HepG2 (cell line): Measurements from ENCODE around the gene NDUFV1. TPM values are rescaled to one million over a fixed set of nuclear protein-coding genes. Genes with fewer than 3 reads are reported as not detected.

Source experiments
- CENPT ChIP-seq: sonication (generic); formaldehyde crosslinking; IDR thresholded peaks from 2 replicates; pipeline ENCODE4 v1.8.0; 2022; ENCODE audit warnings: low read depth, mild to moderate bottlenecking, moderate library complexity, missing genetic modification reagents
- GATAD2A ChIP-seq: IDR thresholded peaks from 2 replicates; pipeline ENCODE4 v1.6.1; 2016
- HDAC1 ChIP-seq: sonication (generic); formaldehyde crosslinking; IDR thresholded peaks from 2 replicates; pipeline ENCODE4 v1.5.1; 2020; ENCODE audit warnings: mild to moderate bottlenecking, missing genetic modification reagents
- HNF4A ChIP-seq: sonication (generic); formaldehyde crosslinking; IDR thresholded peaks from 2 replicates; pipeline ENCODE4 v1.4.0; 2020; ENCODE audit warnings: missing genetic modification reagents
- MTF2 ChIP-seq: sonication (generic); formaldehyde crosslinking; IDR thresholded peaks from 2 replicates; pipeline ENCODE4 v1.5.0; 2020; ENCODE audit warnings: missing genetic modification reagents, borderline replicate concordance
- SETDB1 ChIP-seq: sonication (generic); formaldehyde crosslinking; IDR thresholded peaks from 2 replicates; pipeline ENCODE4 v1.5.1; 2020; ENCODE audit warnings: missing genetic modification reagents, mild to moderate bottlenecking, borderline replicate concordance
- TMF1 ChIP-seq: sonication (generic); formaldehyde crosslinking; IDR thresholded peaks from 2 replicates; pipeline ENCODE4 v1.8.1; 2022; ENCODE audit warnings: low read depth, missing genetic modification reagents
- ZNF317 ChIP-seq: sonication (generic); formaldehyde crosslinking; IDR thresholded peaks from 2 replicates; pipeline ENCODE4 v1.5.0; 2020; ENCODE audit warnings: mild to moderate bottlenecking, missing genetic modification reagents
- ZNF501 ChIP-seq: sonication (generic); formaldehyde crosslinking; IDR thresholded peaks from 2 replicates; pipeline ENCODE4 v1.5.1; 2020; ENCODE audit warnings: mild to moderate bottlenecking, moderate library complexity, missing genetic modification reagents
- ZNF781 ChIP-seq: sonication (generic); formaldehyde crosslinking; IDR thresholded peaks from 2 replicates; pipeline ENCODE4 v1.5.1; 2020; ENCODE audit warnings: borderline replicate concordance, mild to moderate bottlenecking, missing genetic modification reagents; ENCODE audit errors: not compliant biosample characterization
- ZSCAN12 ChIP-seq: sonication (generic); formaldehyde crosslinking; IDR thresholded peaks from 2 replicates; pipeline ENCODE4 v1.9.0; 2021; ENCODE audit warnings: mild to moderate bottlenecking, missing genetic modification reagents
- polyA plus RNA-seq, 8 experiments: library from polyadenylated mRNA; depleted of rRNA in 3 of 8; stranded (reverse) in 7 of 8; unstranded in 1 of 8; fragments of >200 nt; fragmentation: Illumina TruSeq in 4 of 8; extraction: Trizol in 4 of 8; gene quantifications; 2 replicates each; pipeline versions ENCODE4 v1.2.1 to v1.2.3, GENCODE V29; 2011 to 2016; ENCODE audit warnings: low read depth in 4 of 8, missing spikeins in 1 of 8, mixed read lengths in 1 of 8; ENCODE audit not compliant: insufficient read depth in 1 of 8
- total RNA-seq, 5 experiments: library from RNA; depleted of rRNA; stranded (reverse); fragments of >200 nt; fragmentation: Illumina TruSeq; extraction: Trizol; gene quantifications; 2 replicates each; pipeline ENCODE4 v1.2.3, GENCODE V29; 2016; ENCODE audit warnings: low read depth in 1 of 5
- TF ChIP-seq, protein P1 (sequence below): sonication (generic); formaldehyde crosslinking; IDR thresholded peaks from 2 replicates; pipeline ENCODE4 v1.8.1; 2023; ENCODE audit warnings: missing genetic modification reagents, inconsistent platforms, borderline replicate concordance
- TF ChIP-seq, protein P2 (sequence below): sonication (generic); formaldehyde crosslinking; IDR thresholded peaks from 2 replicates; pipeline ENCODE4 v1.4.0; 2020; ENCODE audit warnings: missing genetic modification reagents, borderline replicate concordance
- TF ChIP-seq, protein P3 (sequence below): sonication (generic); formaldehyde crosslinking; conservative IDR thresholded peaks from 2 replicates; pipeline ENCODE4 v1.5.0; 2020; ENCODE audit warnings: missing genetic modification reagents
- TF ChIP-seq, protein P4 (sequence below): IDR thresholded peaks from 2 replicates; pipeline ENCODE4 v1.6.1; 2016; ENCODE audit warnings: mild to moderate bottlenecking
- TF ChIP-seq, protein P5 (sequence below): sonication (generic); formaldehyde crosslinking; IDR thresholded peaks from 2 replicates; pipeline ENCODE4 v1.4.0; 2020; ENCODE audit warnings: missing genetic modification reagents, low read depth, mild to moderate bottlenecking, borderline replicate concordance
- TF ChIP-seq, protein P6 (sequence below): sonication (generic); formaldehyde crosslinking; conservative IDR thresholded peaks from 2 replicates; pipeline ENCODE4 v1.4.0; 2020; ENCODE audit warnings: mild to moderate bottlenecking, missing genetic modification reagents, moderate library complexity
- TF ChIP-seq, protein P7 (sequence below): IDR thresholded peaks from 2 replicates; pipeline ENCODE4 v1.6.1; 2016; ENCODE audit warnings: low read depth, borderline replicate concordance

NDUFV1 gene
- total and polyA plus RNA-seq, 2 of the 13 experiments (the other 11 are each of a cell fraction or from before 2014, with no cell fraction given): 88.9 to 137 TPM

DNA sequence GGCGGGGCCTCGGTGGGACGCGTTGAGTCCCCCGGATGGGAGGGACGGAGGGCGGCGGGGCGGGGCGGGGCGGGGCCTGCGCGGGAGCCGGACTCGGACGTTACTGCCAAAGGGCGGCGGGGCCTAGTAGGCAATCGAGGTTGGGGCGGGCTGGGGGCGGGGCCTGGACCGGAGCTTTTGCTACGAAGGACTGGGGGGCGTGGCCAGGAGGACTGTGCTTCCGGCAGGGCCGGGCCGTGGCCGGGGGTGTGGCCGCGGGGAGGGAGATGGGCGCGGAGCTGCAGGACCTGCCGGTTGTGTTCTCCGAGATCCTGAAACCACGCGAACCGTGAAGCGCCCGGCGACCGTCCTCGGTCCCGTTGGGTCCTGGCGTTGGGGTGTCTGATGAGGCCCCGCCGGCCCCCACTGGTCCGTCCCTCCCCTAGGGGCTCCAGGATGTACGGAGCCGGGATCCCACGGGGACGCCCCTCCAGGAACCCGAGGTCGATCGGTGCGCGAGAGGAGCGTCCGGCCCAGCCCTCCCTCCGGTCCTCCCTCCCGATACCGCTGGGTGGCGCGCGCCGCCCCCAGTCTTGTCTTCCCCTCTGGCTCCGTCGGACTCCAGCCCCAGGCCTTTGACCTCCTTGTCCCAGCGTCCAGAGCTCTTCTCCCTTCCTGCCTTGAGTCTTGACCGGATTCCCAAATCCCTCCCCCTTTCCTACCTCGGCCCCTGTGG, 23.6 kb downstream of the NDUFV1 start (continued):
- peak; percentile 58; the same call in 1 of the 2 replicates for TF ChIP-seq ZNF317
- no peak for TF ChIP-seq ZNF781 (CRISPR knock-in tag)
- TF ChIP-seq MTF2 (CRISPR knock-in tag): no peak
- TF ChIP-seq, protein P1, sequence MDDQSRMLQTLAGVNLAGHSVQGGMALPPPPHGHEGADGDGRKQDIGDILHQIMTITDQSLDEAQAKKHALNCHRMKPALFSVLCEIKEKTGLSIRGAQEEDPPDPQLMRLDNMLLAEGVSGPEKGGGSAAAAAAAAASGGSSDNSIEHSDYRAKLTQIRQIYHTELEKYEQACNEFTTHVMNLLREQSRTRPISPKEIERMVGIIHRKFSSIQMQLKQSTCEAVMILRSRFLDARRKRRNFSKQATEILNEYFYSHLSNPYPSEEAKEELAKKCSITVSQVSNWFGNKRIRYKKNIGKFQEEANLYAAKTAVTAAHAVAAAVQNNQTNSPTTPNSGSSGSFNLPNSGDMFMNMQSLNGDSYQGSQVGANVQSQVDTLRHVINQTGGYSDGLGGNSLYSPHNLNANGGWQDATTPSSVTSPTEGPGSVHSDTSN (CRISPR knock-in tag): no peak
- TF ChIP-seq, protein P2, sequence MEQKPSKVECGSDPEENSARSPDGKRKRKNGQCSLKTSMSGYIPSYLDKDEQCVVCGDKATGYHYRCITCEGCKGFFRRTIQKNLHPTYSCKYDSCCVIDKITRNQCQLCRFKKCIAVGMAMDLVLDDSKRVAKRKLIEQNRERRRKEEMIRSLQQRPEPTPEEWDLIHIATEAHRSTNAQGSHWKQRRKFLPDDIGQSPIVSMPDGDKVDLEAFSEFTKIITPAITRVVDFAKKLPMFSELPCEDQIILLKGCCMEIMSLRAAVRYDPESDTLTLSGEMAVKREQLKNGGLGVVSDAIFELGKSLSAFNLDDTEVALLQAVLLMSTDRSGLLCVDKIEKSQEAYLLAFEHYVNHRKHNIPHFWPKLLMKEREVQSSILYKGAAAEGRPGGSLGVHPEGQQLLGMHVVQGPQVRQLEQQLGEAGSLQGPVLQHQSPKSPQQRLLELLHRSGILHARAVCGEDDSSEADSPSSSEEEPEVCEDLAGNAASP: peak; percentile 57; the same call in 1 of the 2 replicates
- TF ChIP-seq, protein P3, sequence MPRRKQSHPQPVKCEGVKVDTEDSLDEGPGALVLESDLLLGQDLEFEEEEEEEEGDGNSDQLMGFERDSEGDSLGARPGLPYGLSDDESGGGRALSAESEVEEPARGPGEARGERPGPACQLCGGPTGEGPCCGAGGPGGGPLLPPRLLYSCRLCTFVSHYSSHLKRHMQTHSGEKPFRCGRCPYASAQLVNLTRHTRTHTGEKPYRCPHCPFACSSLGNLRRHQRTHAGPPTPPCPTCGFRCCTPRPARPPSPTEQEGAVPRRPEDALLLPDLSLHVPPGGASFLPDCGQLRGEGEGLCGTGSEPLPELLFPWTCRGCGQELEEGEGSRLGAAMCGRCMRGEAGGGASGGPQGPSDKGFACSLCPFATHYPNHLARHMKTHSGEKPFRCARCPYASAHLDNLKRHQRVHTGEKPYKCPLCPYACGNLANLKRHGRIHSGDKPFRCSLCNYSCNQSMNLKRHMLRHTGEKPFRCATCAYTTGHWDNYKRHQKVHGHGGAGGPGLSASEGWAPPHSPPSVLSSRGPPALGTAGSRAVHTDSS (CRISPR knock-in tag): 0 out of 2 replicates have a peak, but pooled peaks have one; percentile 45
- no peak for TF ChIP-seq CENPT (CRISPR knock-in tag)
- TF ChIP-seq GATAD2A (CRISPR knock-in tag): peak; percentile 71
- no peak for TF ChIP-seq SETDB1 (CRISPR knock-in tag)
- peak; percentile 77 for TF ChIP-seq HNF4A (CRISPR knock-in tag)
- TF ChIP-seq, protein P4, sequence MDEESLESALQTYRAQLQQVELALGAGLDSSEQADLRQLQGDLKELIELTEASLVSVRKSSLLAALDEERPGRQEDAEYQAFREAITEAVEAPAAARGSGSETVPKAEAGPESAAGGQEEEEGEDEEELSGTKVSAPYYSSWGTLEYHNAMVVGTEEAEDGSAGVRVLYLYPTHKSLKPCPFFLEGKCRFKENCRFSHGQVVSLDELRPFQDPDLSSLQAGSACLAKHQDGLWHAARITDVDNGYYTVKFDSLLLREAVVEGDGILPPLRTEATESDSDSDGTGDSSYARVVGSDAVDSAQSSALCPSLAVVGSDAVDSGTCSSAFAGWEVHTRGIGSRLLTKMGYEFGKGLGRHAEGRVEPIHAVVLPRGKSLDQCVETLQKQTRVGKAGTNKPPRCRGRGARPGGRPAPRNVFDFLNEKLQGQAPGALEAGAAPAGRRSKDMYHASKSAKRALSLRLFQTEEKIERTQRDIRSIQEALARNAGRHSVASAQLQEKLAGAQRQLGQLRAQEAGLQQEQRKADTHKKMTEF (CRISPR knock-in tag): peak; percentile 89
- TF ChIP-seq HDAC1: no peak; the same call in 1 of the 2 replicates
- TF ChIP-seq, protein P5, sequence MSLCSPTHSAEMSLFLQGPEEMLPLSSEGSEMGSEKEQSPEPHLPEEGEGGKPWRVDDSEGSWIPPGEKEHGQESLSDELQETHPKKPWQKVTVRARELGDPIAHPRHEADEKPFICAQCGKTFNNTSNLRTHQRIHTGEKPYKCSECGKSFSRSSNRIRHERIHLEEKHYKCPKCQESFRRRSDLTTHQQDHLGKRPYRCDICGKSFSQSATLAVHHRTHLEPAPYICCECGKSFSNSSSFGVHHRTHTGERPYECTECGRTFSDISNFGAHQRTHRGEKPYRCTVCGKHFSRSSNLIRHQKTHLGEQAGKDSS (CRISPR knock-in tag): peak; percentile 82; the same call in 1 of the 2 replicates
- TF ChIP-seq TMF1 (CRISPR knock-in tag): no peak
- no peak for TF ChIP-seq ZSCAN12 (CRISPR knock-in tag)
- peak; percentile 44; the same call in 1 of the 2 replicates for TF ChIP-seq ZNF501 (CRISPR knock-in tag)
- TF ChIP-seq, protein P6, sequence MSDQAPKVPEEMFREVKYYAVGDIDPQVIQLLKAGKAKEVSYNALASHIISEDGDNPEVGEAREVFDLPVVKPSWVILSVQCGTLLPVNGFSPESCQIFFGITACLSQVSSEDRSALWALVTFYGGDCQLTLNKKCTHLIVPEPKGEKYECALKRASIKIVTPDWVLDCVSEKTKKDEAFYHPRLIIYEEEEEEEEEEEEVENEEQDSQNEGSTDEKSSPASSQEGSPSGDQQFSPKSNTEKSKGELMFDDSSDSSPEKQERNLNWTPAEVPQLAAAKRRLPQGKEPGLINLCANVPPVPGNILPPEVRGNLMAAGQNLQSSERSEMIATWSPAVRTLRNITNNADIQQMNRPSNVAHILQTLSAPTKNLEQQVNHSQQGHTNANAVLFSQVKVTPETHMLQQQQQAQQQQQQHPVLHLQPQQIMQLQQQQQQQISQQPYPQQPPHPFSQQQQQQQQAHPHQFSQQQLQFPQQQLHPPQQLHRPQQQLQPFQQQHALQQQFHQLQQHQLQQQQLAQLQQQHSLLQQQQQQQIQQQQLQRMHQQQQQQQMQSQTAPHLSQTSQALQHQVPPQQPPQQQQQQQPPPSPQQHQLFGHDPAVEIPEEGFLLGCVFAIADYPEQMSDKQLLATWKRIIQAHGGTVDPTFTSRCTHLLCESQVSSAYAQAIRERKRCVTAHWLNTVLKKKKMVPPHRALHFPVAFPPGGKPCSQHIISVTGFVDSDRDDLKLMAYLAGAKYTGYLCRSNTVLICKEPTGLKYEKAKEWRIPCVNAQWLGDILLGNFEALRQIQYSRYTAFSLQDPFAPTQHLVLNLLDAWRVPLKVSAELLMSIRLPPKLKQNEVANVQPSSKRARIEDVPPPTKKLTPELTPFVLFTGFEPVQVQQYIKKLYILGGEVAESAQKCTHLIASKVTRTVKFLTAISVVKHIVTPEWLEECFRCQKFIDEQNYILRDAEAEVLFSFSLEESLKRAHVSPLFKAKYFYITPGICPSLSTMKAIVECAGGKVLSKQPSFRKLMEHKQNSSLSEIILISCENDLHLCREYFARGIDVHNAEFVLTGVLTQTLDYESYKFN (CRISPR knock-in tag): peak; percentile 48
- TF ChIP-seq, protein P7, sequence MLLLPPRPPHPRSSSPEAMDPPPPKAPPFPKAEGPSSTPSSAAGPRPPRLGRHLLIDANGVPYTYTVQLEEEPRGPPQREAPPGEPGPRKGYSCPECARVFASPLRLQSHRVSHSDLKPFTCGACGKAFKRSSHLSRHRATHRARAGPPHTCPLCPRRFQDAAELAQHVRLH (CRISPR knock-in tag): peak; percentile 69; the same call in 1 of the 2 replicates
